ENCODE measurements around the gene CIAO1. TPM values are rescaled to one million over a fixed set of nuclear protein-coding genes. Genes with fewer than 3 reads are reported as not detected.
A peak's percentile ranks its signal among the peaks of the same experiment; 100 is the strongest.

The CIAO1 gene
- total RNA-seq, 1 experiment from 2014 or later: 85.3 TPM

- Histone ChIP-seq H3K27ac (no peak overlapping the region), H3K27me3 (ENCODE audit: insufficient read depth, low read depth) (no peaks in the 10 kb centered on the region), H3F3A (ENCODE audit: insufficient read depth, low read depth) (peaks cover 10% of the 10 kb centered on the region; the same call in 1 of the 2 replicates), H3K9me2 (ENCODE audit: insufficient read depth) (no peaks in the 10 kb centered on the region), H3K4me2 (no peak overlapping the region), H4K20me1 (ENCODE audit: insufficient read depth) (peaks cover 22% of the 10 kb centered on the region; the same call in 1 of the 2 replicates), H3K4me1 (replicated peaks; ENCODE audit: insufficient read depth) (peaks cover 18% of the 10 kb centered on the region), H3K36me3 (ENCODE audit: low read depth) (peaks cover 71% of the 10 kb centered on the region), H3K4me3 (no peak overlapping the region), H2AFZ (no peak overlapping the region), H3K9me3 (ENCODE audit: insufficient read depth, low read depth) (no peaks in the 10 kb centered on the region), H3K79me2 (ENCODE audit: low read depth) (peaks cover 56% of the 10 kb centered on the region)
- no peak for TF ChIP-seq CTCF (conservative IDR thresholded peaks at IDR 0.05)
- no peak for TF ChIP-seq EZH2 (IDR thresholded peaks at IDR 0.05; ENCODE audit: low read depth)
- no peak for DNase-seq
- ChIA-PET POLR2A (ENCODE audit: unreplicated experiment) (interaction anchor here (0.6 kb wide), 1 partner anchor 519 kb away, joined by 3 read pairs; no protein-coding TSS in a partner anchor), CTCF (no interaction called here)
- no TSS peak for BruUV-seq (replicated peaks)
- intact Hi-C loops (cut with micrococcal nuclease; ENCODE audit: unreplicated experiment): no loop called here
Observed at GRCh38 chr2:96301865-96302264, 35.8 kb downstream of the CIAO1 start.

- POLR2A ChIA-PET (ENCODE audit: unreplicated experiment): interaction anchor here (0.5 to 0.6 kb wide), 3 partner anchors 25 to 227 kb away, joined by 3 to 5 read pairs (median 3); no protein-coding TSS in a partner anchor
Observed at GRCh38 chr2:96304606-96305005, 38.6 kb downstream of the CIAO1 start.

More at GRCh38 chr2:96304606-96305005, 38.6 kb downstream of the CIAO1 start:
- H3K4me1 ChIP-seq (replicated peaks; ENCODE audit: insufficient read depth): peaks cover 21% of the 10 kb centered on the region
- peak overlapping the region; percentile 98 for H3K4me2 ChIP-seq
- H3K9me2 ChIP-seq (ENCODE audit: insufficient read depth): no peaks in the 10 kb centered on the region
- CTCF ChIA-PET: interaction anchor here (0.6 kb wide), 1 partner anchor 31 kb away, joined by 4 read pairs; no protein-coding TSS in a partner anchor
- H2AFZ ChIP-seq: peak overlapping the region; percentile 95
- H3K79me2 ChIP-seq (ENCODE audit: low read depth): peaks cover 56% of the 10 kb centered on the region
- H3K27ac ChIP-seq: peak overlapping the region; percentile 51; the same call in 1 of the 2 replicates
- BruUV-seq (replicated peaks): TSS peak; percentile 46
- DNase-seq: no peak
- no peaks in the 10 kb centered on the region for H3K27me3 ChIP-seq (ENCODE audit: insufficient read depth, low read depth)
- H4K20me1 ChIP-seq (ENCODE audit: insufficient read depth): peaks cover 22% of the 10 kb centered on the region; the same call in 1 of the 2 replicates
- no peaks in the 10 kb centered on the region for H3K9me3 ChIP-seq (ENCODE audit: insufficient read depth, low read depth)
- peaks cover 10% of the 10 kb centered on the region; the same call in 1 of the 2 replicates for H3F3A ChIP-seq (ENCODE audit: insufficient read depth, low read depth)
- H3K36me3 ChIP-seq (ENCODE audit: low read depth): peaks cover 46% of the 10 kb centered on the region
- peak overlapping the region; percentile 86 for H3K4me3 ChIP-seq
- TF ChIP-seq CTCF (conservative IDR thresholded peaks at IDR 0.05) (no peak), EZH2 (IDR thresholded peaks at IDR 0.05; ENCODE audit: low read depth) (no peak)
- intact Hi-C loops (cut with micrococcal nuclease; ENCODE audit: unreplicated experiment): loop anchor here (1.0 to 5.0 kb wide), 4 partner anchors 32 to 228 kb away; partner anchors contain the start of gene CIAO1

All from PC-9 (cell line).